Smooth muscle cell (in vitro differentiated cells): ENCODE measurements around the gene SERPINB3. TPM values are rescaled to one million over a fixed set of nuclear protein-coding genes. Genes with fewer than 3 reads are reported as not detected.
"Not testable (repeated sequence)": the region's sequence is repeated elsewhere in the genome, so short reads cannot be mapped to it uniquely, and the experiment has no call there.

Source experiments
- DNase-seq: peaks from one replicate; lab custom pipeline; 2025; ENCODE audit not compliant: unreplicated experiment; lab: John Stamatoyannopoulos, UW
- H2AFZ ChIP-seq: fragments of 200-600 bp; sonication (generic); 2 replicates; pipeline ENCODE4 v1.6.0; 2016; ENCODE audit warnings: antibody characterized with exemption, low read depth, mild to moderate bottlenecking
- H3F3A ChIP-seq: fragments of 200-600 bp; sonication (generic); 2 replicates; pipeline ENCODE4 v1.6.0; 2017; ENCODE audit warnings: antibody characterized with exemption, low read depth
- H3K27ac ChIP-seq: fragments of 200-600 bp; sonication (generic); 2 replicates; pipeline ENCODE4 v1.5.1; 2016; ENCODE audit warnings: low read depth, mild to moderate bottlenecking
- H3K27me3 ChIP-seq: fragments of 200-600 bp; sonication (generic); 2 replicates; pipeline ENCODE4 v1.6.1; 2016; ENCODE audit warnings: low read depth, mild to moderate bottlenecking
- H3K36me3 ChIP-seq: fragments of 200-600 bp; sonication (generic); 2 replicates; pipeline ENCODE4 v1.5.1; 2016; ENCODE audit warnings: low read depth
- H3K4me1 ChIP-seq: fragments of 200-600 bp; sonication (generic); 2 replicates; pipeline ENCODE4 v1.5.1; 2016; ENCODE audit warnings: low read depth
- H3K4me2 ChIP-seq: fragments of 200-600 bp; sonication (generic); 2 replicates; pipeline ENCODE4 v1.6.0; 2016; ENCODE audit warnings: mild to moderate bottlenecking
- H3K4me3 ChIP-seq: fragments of 200-600 bp; sonication (generic); 2 replicates; pipeline ENCODE4 v1.5.1; 2016; ENCODE audit warnings: mild to moderate bottlenecking
- H3K79me2 ChIP-seq: fragments of 200-600 bp; sonication (generic); 2 replicates; pipeline ENCODE4 v1.6.0; 2016; ENCODE audit warnings: low read depth, mild to moderate bottlenecking
- H3K9ac ChIP-seq: fragments of 200-600 bp; sonication (generic); 2 replicates; pipeline ENCODE4 v1.6.0; 2016; ENCODE audit warnings: low read depth
- H3K9me3 ChIP-seq: fragments of 200-600 bp; sonication (generic); replicated peaks from 2 replicates; pipeline ENCODE4 v1.5.1; 2016; ENCODE audit warnings: low read depth
- H4K20me1 ChIP-seq: fragments of 200-600 bp; sonication (generic); 2 replicates; pipeline ENCODE4 v1.6.0; 2016; ENCODE audit warnings: low read depth
- WGBS: methylation state at CpG from one replicate; pipeline ENCODE4 v1.1.7; 2016; ENCODE audit warnings: low lambda C conversion rate; 5-methylcytosine and 5-hydroxymethylcytosine counted together
- polyA plus RNA-seq: library from polyadenylated mRNA; unstranded; fragments of >200 nt; fragmentation: Nextera tagmentation; extraction: Ambion mirVana; gene quantifications from 2 replicates; pipeline ENCODE4 v1.2.1, GENCODE V29; 2016
- total RNA-seq: library from RNA; depleted of rRNA; stranded (reverse); fragments of >200 nt; gene quantifications from 2 replicates; pipeline ENCODE4 v1.2.3, GENCODE V29; 2014
- TF ChIP-seq, protein P1 (sequence below): fragments of 200-600 bp; sonication (generic); IDR thresholded peaks from 2 replicates; pipeline ENCODE4 v1.5.1; 2017; ENCODE audit warnings: borderline replicate concordance, mild to moderate bottlenecking, antibody characterized with exemption; ENCODE audit not compliant: insufficient read depth, poor library complexity, severe bottlenecking

The SERPINB3 gene
- total RNA-seq (142 and 148 TPM in 2 replicates), polyA plus RNA-seq (17.5 and 44.0 TPM in 2 replicates)

DNA sequence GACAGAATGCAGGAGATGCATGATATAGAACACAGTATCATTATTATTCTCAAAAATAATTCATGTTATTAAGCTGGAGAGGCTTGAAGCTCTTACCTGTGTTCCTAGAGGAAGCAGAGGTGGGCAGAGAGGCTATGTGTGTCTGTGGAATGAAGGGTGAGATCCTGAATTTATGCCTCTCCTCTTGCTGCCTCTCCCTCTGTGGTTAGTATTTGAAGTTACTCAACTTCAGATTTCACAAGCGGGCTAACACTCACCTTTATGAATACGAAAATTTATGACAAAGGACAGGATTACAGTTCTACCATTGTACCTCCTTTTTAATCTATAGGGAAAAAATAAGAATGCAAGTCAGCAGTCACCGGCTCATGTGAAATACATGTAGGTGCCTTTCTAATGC is at the start of gene SERPINB3:
TSS of gene SERPINB3 (minus strand) at position 144 of the 400 bp plus-strand sequence. CDS start 677 bp downstream, outside the sequence.
- H3K9me3 ChIP-seq, H3K79me2 ChIP-seq, H3K4me2 ChIP-seq, DNase-seq, H3K27me3 ChIP-seq, H3K9ac ChIP-seq, H3K27ac ChIP-seq, H3F3A ChIP-seq, H4K20me1 ChIP-seq, H3K4me3 ChIP-seq, H3K36me3 ChIP-seq, H3K4me1 ChIP-seq, H2AFZ ChIP-seq: not testable (repeated sequence)
- WGBS = 86% methylated on average over 3 of the region's 3 CpGs

DNA sequence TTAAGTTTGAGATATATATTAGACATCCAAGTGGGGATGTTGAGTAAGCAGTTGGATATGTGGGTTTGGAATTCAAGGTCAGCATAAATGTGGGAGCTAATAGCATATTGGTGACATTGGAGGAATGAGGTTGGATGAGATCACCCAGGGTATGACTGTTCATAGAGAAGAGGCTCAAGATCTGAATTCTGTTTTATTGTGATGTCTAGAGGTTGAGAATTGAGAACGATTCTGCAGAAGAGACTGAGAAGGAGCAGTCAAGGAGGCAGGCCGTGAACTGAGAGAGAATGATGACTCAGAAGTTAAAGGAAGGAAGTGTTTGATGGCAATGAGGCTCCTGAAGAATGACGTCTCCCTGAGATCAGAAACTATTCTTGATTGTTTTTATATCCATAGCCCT is 47.0 kb upstream of the SERPINB3 start:
- 76% methylated on average over 3 of the region's 3 CpGs for WGBS
- H3K79me2 ChIP-seq = no peaks in the 10 kb centered on the region
- H2AFZ ChIP-seq = no peak overlapping the region
- no peaks in the 10 kb centered on the region for H3F3A ChIP-seq
- no peaks in the 10 kb centered on the region for H3K27me3 ChIP-seq
- no peak for DNase-seq
- H4K20me1 ChIP-seq = no peaks in the 10 kb centered on the region
- H3K9me3 ChIP-seq = no peaks in the 10 kb centered on the region
- no peak overlapping the region for H3K9ac ChIP-seq
- no peak overlapping the region for H3K27ac ChIP-seq
- H3K4me2 ChIP-seq = no peak overlapping the region
- H3K36me3 ChIP-seq = no peaks in the 10 kb centered on the region
- TF ChIP-seq, protein P1, sequence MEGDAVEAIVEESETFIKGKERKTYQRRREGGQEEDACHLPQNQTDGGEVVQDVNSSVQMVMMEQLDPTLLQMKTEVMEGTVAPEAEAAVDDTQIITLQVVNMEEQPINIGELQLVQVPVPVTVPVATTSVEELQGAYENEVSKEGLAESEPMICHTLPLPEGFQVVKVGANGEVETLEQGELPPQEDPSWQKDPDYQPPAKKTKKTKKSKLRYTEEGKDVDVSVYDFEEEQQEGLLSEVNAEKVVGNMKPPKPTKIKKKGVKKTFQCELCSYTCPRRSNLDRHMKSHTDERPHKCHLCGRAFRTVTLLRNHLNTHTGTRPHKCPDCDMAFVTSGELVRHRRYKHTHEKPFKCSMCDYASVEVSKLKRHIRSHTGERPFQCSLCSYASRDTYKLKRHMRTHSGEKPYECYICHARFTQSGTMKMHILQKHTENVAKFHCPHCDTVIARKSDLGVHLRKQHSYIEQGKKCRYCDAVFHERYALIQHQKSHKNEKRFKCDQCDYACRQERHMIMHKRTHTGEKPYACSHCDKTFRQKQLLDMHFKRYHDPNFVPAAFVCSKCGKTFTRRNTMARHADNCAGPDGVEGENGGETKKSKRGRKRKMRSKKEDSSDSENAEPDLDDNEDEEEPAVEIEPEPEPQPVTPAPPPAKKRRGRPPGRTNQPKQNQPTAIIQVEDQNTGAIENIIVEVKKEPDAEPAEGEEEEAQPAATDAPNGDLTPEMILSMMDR = no peak
- no peak overlapping the region for H3K4me3 ChIP-seq
- H3K4me1 ChIP-seq = no peaks in the 10 kb centered on the region

DNA sequence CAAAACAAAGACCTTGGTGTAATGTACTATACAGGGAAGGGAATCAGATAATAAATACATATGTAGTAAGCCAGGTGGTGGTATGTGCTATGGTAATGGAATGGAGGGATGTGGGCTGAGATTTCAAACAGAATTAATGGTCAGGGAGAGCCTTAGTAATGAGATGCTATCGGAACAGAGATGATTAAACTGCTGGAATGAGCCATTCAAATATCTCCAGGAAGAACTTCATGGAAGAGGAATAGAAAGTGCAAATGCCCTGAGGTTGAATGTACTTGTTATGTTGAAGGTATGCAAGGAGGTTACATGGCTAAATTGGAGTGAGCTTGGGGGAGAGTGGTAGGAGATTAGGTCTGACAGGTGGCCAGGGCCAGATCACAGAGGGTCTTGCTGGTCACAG is 46.1 kb upstream of the SERPINB3 start:
- Histone ChIP-seq H3K4me2 (no peak overlapping the region), H3K27ac (no peak overlapping the region), H3K4me1 (no peaks in the 10 kb centered on the region), H3K79me2 (no peaks in the 10 kb centered on the region), H3K36me3 (no peaks in the 10 kb centered on the region), H3K9me3 (no peaks in the 10 kb centered on the region), H3K9ac (no peak overlapping the region), H3F3A (no peaks in the 10 kb centered on the region), H4K20me1 (no peaks in the 10 kb centered on the region), H3K27me3 (no peaks in the 10 kb centered on the region), H3K4me3 (no peak overlapping the region), H2AFZ (no peak overlapping the region)
- TF ChIP-seq, protein P1 = no peak
- DNase-seq = no peak
- WGBS = 94% methylated on average over 1 of the region's 1 CpG

DNA sequence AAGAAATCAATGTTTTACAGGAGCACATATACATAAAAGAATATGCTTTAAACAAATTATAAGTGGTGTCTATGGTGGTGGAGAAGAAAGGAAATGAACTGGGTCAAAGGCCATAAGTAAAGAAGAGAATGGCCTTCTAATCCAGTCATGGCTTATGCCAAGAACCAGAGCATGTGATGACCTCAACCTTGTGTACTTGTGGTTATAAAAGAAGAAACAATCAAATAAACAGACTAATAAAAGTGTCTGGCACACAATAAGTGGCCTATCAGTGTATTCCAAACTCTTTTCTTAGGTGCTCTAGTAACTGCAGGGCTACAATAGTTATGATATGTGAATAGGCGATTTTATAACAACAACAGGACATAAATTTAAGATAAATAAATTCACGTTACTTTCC is 43.7 kb upstream of the SERPINB3 start:
- no peak overlapping the region for H3K9ac ChIP-seq
- H3F3A ChIP-seq = no peaks in the 10 kb centered on the region
- H3K4me3 ChIP-seq = no peak overlapping the region
- H3K27ac ChIP-seq = no peak overlapping the region
- no peaks in the 10 kb centered on the region for H3K4me1 ChIP-seq
- no peaks in the 10 kb centered on the region for H4K20me1 ChIP-seq
- H3K27me3 ChIP-seq = no peaks in the 10 kb centered on the region
- TF ChIP-seq, protein P1 = no peak
- H3K36me3 ChIP-seq = no peaks in the 10 kb centered on the region
- no peak overlapping the region for H2AFZ ChIP-seq
- no peaks in the 10 kb centered on the region for H3K79me2 ChIP-seq
- WGBS = 85% methylated on average over 2 of the region's 2 CpGs
- no peak for DNase-seq
- H3K9me3 ChIP-seq = no peaks in the 10 kb centered on the region
- no peak overlapping the region for H3K4me2 ChIP-seq
